Mesendoderm (in vitro differentiated cells): ENCODE data around the gene CHMP6.
A peak's percentile ranks its signal among the peaks of the same experiment; 100 is the strongest.

Experiments used
- DNase-seq: peaks from one replicate; pipeline ENCODE4 v3.0.0; 2013
- H2AK5ac ChIP-seq: 2 replicates; pipeline ENCODE4 v1.6.1; 2013; ENCODE audit warnings: low read length, inconsistent platforms
- H2BK120ac ChIP-seq: 2 replicates; pipeline ENCODE4 v1.6.1; 2013; ENCODE audit warnings: low read depth, mild to moderate bottlenecking, low read length, moderate library complexity, mixed read lengths
- H2BK15ac ChIP-seq: replicated peaks from 2 replicates; pipeline ENCODE4 v1.6.1; 2013; ENCODE audit warnings: low read depth, mild to moderate bottlenecking, moderate library complexity
- H2BK5ac ChIP-seq: 2 replicates; pipeline ENCODE4 v1.6.1; 2013; ENCODE audit warnings: low read length, inconsistent platforms
- H3K18ac ChIP-seq: 2 replicates; pipeline ENCODE4 v1.6.1; 2013; ENCODE audit warnings: mild to moderate bottlenecking, low read length, mixed read lengths
- H3K23ac ChIP-seq: one replicate; pipeline ENCODE4 v1.6.1; 2013; ENCODE audit warnings: low read length
- H3K27ac ChIP-seq: 2 replicates; pipeline ENCODE4 v1.5.1; 2013; ENCODE audit warnings: low read depth, mild to moderate bottlenecking, inconsistent platforms, low read length, moderate library complexity
- H3K27me3 ChIP-seq: 2 replicates; pipeline ENCODE4 v1.6.1; 2013; ENCODE audit warnings: low read length, control low read depth, mild to moderate bottlenecking, inconsistent platforms; ENCODE audit not compliant: insufficient read depth, poor library complexity
- H3K36me3 ChIP-seq: 2 replicates; pipeline ENCODE4 v1.6.1; 2013; ENCODE audit warnings: low read length, inconsistent platforms; ENCODE audit not compliant: control insufficient read depth, insufficient read depth
- H3K4ac ChIP-seq: one replicate; pipeline ENCODE4 v1.6.1; 2013; ENCODE audit warnings: low read depth, mild to moderate bottlenecking, low read length, moderate library complexity
- H3K4me1 ChIP-seq: 2 replicates; pipeline ENCODE4 v1.6.1; 2013; ENCODE audit warnings: low read depth, low read length, inconsistent platforms; ENCODE audit not compliant: control insufficient read depth
- H3K4me2 ChIP-seq: 2 replicates; pipeline ENCODE4 v1.6.1; 2013; ENCODE audit warnings: low read length
- H3K4me3 ChIP-seq: 2 replicates; pipeline ENCODE4 v1.5.1; 2013; ENCODE audit warnings: mild to moderate bottlenecking, low read length
- H3K56ac ChIP-seq: one replicate; pipeline ENCODE4 v1.6.1; 2013; ENCODE audit warnings: low read length
- H3K79me1 ChIP-seq: 2 replicates; pipeline ENCODE4 v1.6.1; 2013; ENCODE audit warnings: low read length, inconsistent platforms
- H3K79me2 ChIP-seq: 2 replicates; pipeline ENCODE4 v1.6.1; 2013; ENCODE audit warnings: mild to moderate bottlenecking, low read length; ENCODE audit not compliant: control insufficient read depth, insufficient read depth
- H3K9ac ChIP-seq: 2 replicates; pipeline ENCODE4 v1.6.1; 2013; ENCODE audit warnings: low read length, inconsistent platforms
- H4K5ac ChIP-seq: one replicate; pipeline ENCODE4 v1.6.1; 2013; ENCODE audit warnings: low read length
- H4K8ac ChIP-seq: one replicate; pipeline ENCODE4 v1.6.1; 2013; ENCODE audit warnings: low read depth, mild to moderate bottlenecking, control low read depth, low read length, moderate library complexity
- whole genome bisulfite sequencing: extraction: QIAGEN DNeasy Blood & Tissue Kit; methylation state at CpG from one replicate; pipeline ENCODE4 v1.1.7; 2013; ENCODE audit warnings: low lambda C conversion rate, missing lambda C conversion rate; ENCODE audit not compliant: insufficient coverage; ENCODE audit errors: extremely low coverage; 5-methylcytosine and 5-hydroxymethylcytosine counted together

Gene CHMP6

DNA sequence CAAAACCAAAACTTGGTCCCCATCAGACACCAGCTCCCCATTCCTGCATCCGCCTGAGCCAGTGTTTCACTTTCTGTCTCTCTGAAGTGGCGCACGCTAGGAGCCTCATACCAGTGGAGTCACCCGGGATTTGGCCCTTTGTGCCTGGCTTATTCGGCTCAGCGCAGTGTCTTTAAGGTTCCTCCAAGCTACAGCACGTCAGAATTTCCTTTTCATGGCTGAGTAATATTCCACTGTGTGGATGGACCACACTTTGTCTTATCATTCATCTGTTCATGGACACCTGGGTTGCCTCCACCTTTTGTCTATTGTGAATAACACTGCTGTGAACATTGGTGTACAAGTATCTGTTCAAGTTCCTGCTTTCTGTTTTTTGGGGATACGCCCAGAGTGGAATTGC lies 45.2 kb upstream of the CHMP6 start:
- Histone ChIP-seq H3K79me1 (no peaks in the 10 kb centered on the region), H3K4ac (no peak overlapping the region), H3K4me2 (no peak overlapping the region), H2BK120ac (no peak overlapping the region), H2BK15ac (no peak overlapping the region), H3K36me3 (no peaks in the 10 kb centered on the region), H3K4me1 (no peaks in the 10 kb centered on the region), H3K23ac (no peak overlapping the region), H3K9ac (no peak overlapping the region), H2BK5ac (no peak overlapping the region), H2AK5ac (no peak overlapping the region), H3K56ac (no peak overlapping the region), H3K79me2 (no peaks in the 10 kb centered on the region), H3K18ac (no peak overlapping the region), H3K4me3 (no peak overlapping the region), H4K5ac (no peak overlapping the region), H4K8ac (no peak overlapping the region), H3K27ac (no peak overlapping the region), H3K27me3 (no peaks in the 10 kb centered on the region)
- DNase-seq: no peak
- no CpG with 5 or more reads among the region's 8 CpGs for WGBS

- no CpG with 5 or more reads among the region's 21 CpGs for WGBS
- no peak overlapping the region for H4K8ac ChIP-seq
- H3K79me2 ChIP-seq: no peaks in the 10 kb centered on the region
- no peak overlapping the region for H2BK15ac ChIP-seq
- H2AK5ac ChIP-seq: no peak overlapping the region
- no peak overlapping the region for H3K4me2 ChIP-seq
- no peak overlapping the region for H2BK5ac ChIP-seq
- no peaks in the 10 kb centered on the region for H3K36me3 ChIP-seq
- no peaks in the 10 kb centered on the region for H3K27me3 ChIP-seq
- H3K4ac ChIP-seq: no peak overlapping the region
- no peaks in the 10 kb centered on the region for H3K4me1 ChIP-seq
- DNase-seq: no peak
- H3K9ac ChIP-seq: no peak overlapping the region
- no peak overlapping the region for H3K18ac ChIP-seq
- H3K79me1 ChIP-seq: no peaks in the 10 kb centered on the region
- no peak overlapping the region for H2BK120ac ChIP-seq
- no peak overlapping the region for H4K5ac ChIP-seq
- no peak overlapping the region for H3K4me3 ChIP-seq
- H3K27ac ChIP-seq: no peak overlapping the region
- no peak overlapping the region for H3K56ac ChIP-seq
- H3K23ac ChIP-seq: no peak overlapping the region
These were observed 44.3 kb upstream of the CHMP6 start for GRCh38 chr17:80947200-80947940.

DNA sequence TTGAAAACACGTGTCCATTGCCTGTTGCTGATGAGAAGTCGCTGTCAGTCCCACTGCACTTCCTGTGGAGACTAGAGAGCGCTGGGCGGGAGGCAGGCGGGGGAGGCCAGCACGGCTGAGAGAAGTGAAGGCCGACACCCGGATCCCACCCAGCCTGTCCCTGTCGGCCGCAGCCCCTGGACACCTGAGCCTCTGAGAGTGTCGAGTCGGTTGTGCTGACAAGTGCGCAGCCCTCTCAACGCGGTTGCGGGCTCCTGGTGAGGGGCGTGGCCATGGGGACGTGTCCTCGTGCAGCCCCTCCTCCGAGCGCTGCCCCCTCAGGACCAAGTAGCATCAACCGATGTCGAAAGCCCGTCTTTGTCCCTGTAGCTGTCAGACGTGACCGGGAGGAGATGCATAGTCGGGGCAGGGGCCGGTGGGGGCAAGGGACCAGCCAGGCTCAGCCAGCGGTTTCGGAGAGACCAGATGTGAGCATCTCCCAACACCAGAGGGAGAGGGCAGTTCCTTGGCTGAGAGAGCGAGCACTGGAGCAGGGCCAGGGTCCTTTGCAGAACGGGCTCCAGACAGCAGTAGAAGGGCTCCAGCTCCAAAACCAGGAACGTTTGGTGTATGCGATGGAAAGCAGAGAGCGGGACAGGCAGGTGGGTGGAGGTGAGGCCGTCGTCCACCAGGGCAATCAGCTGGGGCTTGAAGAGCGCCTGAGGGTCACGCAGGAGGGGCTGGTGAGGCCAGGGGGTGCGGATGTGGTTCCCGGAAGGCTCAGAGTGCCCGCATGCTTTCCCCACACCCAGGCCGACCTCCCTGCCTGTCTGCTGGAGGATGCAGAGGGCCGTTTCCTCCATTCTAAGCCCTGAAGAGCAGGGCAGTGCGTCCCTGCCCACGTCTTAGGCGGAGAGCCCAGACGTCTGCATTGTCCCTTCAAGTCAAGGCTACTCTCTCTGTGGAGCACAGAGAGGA lies 43.3 kb upstream of the CHMP6 start:
- H3K79me1 ChIP-seq: no peaks in the 10 kb centered on the region
- H3K27me3 ChIP-seq: no peaks in the 10 kb centered on the region
- H4K8ac ChIP-seq: no peak overlapping the region
- no peak overlapping the region for H2BK120ac ChIP-seq
- H3K4me2 ChIP-seq: no peak overlapping the region
- no peak overlapping the region for H2BK5ac ChIP-seq
- no peak overlapping the region for H3K23ac ChIP-seq
- no peak overlapping the region for H2BK15ac ChIP-seq
- no peak overlapping the region for H3K18ac ChIP-seq
- no CpG with 5 or more reads among the region's 48 CpGs for WGBS
- no peak overlapping the region for H4K5ac ChIP-seq
- no peak overlapping the region for H3K4ac ChIP-seq
- no peaks in the 10 kb centered on the region for H3K36me3 ChIP-seq
- no peaks in the 10 kb centered on the region for H3K79me2 ChIP-seq
- no peak overlapping the region for H3K4me3 ChIP-seq
- no peak overlapping the region for H3K27ac ChIP-seq
- no peak overlapping the region for H3K9ac ChIP-seq
- no peak for DNase-seq
- no peaks in the 10 kb centered on the region for H3K4me1 ChIP-seq
- H2AK5ac ChIP-seq: no peak overlapping the region
- H3K56ac ChIP-seq: no peak overlapping the region

GRCh38 chr17:80948976-80949450 lies 42.6 kb upstream of the CHMP6 start:
- Histone ChIP-seq H3K4me1 (no peaks in the 10 kb centered on the region), H2BK120ac (no peak overlapping the region), H4K8ac (no peak overlapping the region), H3K23ac (no peak overlapping the region), H3K4me3 (no peak overlapping the region), H3K36me3 (no peaks in the 10 kb centered on the region), H2BK5ac (no peak overlapping the region), H3K79me2 (no peaks in the 10 kb centered on the region), H3K56ac (no peak overlapping the region), H3K27me3 (no peaks in the 10 kb centered on the region), H3K18ac (no peak overlapping the region), H4K5ac (no peak overlapping the region), H2AK5ac (no peak overlapping the region), H3K9ac (no peak overlapping the region), H3K79me1 (no peaks in the 10 kb centered on the region), H3K4ac (no peak overlapping the region), H3K27ac (no peak overlapping the region), H2BK15ac (no peak overlapping the region), H3K4me2 (no peak overlapping the region)
- no peak for DNase-seq
- WGBS: no CpG with 5 or more reads among the region's 16 CpGs

GRCh38 chr17:80949451-80950421 lies 41.9 kb upstream of the CHMP6 start:
- no peak overlapping the region for H4K5ac ChIP-seq
- DNase-seq: peak; percentile 30
- no CpG with 5 or more reads among the region's 44 CpGs for WGBS

More at GRCh38 chr17:80949451-80950421, 41.9 kb upstream of the CHMP6 start:
- no peak overlapping the region for H3K27ac ChIP-seq
- H3K9ac ChIP-seq: no peak overlapping the region
- no peak overlapping the region for H3K4me3 ChIP-seq
- no peak overlapping the region for H2BK120ac ChIP-seq
- H3K79me1 ChIP-seq: no peaks in the 10 kb centered on the region
- H2AK5ac ChIP-seq: no peak overlapping the region
- H3K4ac ChIP-seq: no peak overlapping the region
- no peaks in the 10 kb centered on the region for H3K36me3 ChIP-seq
- H3K4me1 ChIP-seq: no peaks in the 10 kb centered on the region
- H3K56ac ChIP-seq: no peak overlapping the region
- H4K8ac ChIP-seq: no peak overlapping the region
- no peak overlapping the region for H2BK5ac ChIP-seq
- no peak overlapping the region for H3K23ac ChIP-seq
- no peak overlapping the region for H3K18ac ChIP-seq
- no peaks in the 10 kb centered on the region for H3K27me3 ChIP-seq
- no peak overlapping the region for H3K4me2 ChIP-seq
- H3K79me2 ChIP-seq: no peaks in the 10 kb centered on the region
- H2BK15ac ChIP-seq: no peak overlapping the region
